Skin of body (tissue), 2 donors: ENCODE data around the gene SEBOX. TPM values are rescaled to one million over a fixed set of nuclear protein-coding genes. Genes with fewer than 3 reads are reported as not detected.

ENCODE experiments used
- DNase-seq: peaks from one replicate; lab custom pipeline; 2025; lab: John Stamatoyannopoulos, UW
- total RNA-seq: library from RNA; depleted of rRNA; stranded (reverse); fragments of >200 nt; gene quantifications from one replicate; pipeline ENCODE4 v1.2.3, GENCODE V29; 2014

Gene SEBOX
- total RNA-seq, 1 donor from 2014 or later, result not detected

- DNase-seq, result no peak
Measured at GRCh38 chr17:28320215-28321061, 44.6 kb downstream of the SEBOX start.

DNA sequence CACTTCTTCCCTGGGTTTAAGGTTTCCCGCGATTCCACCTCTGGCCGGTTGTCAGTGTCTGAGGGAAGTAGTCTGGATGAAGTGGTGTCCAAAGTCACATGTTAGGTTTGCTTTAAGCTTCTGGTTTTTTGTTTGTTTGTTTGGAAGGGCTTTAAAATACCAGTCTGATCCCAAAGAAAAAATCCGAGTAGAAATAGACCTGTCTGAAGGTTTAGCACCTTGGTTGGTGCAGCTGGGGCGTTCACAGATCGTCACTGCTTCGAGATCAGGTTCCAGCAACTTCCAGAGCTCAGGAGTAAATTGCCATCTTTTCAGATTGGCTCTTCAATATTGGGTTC, 45.4 kb downstream of the SEBOX start:
- DNase-seq, result no peak

- peak; percentile 95 for DNase-seq
Measured at GRCh38 chr17:28318759-28319597, 46.0 kb downstream of the SEBOX start, which contains the start of gene TMEM97. Gene TMEM97 (plus strand): TSS chr17:28319200. CDS start chr17:28319240, 40 bp downstream.

GRCh38 chr17:28317966-28318758, 46.8 kb downstream of the SEBOX start:
- DNase-seq, result no peak

DNA sequence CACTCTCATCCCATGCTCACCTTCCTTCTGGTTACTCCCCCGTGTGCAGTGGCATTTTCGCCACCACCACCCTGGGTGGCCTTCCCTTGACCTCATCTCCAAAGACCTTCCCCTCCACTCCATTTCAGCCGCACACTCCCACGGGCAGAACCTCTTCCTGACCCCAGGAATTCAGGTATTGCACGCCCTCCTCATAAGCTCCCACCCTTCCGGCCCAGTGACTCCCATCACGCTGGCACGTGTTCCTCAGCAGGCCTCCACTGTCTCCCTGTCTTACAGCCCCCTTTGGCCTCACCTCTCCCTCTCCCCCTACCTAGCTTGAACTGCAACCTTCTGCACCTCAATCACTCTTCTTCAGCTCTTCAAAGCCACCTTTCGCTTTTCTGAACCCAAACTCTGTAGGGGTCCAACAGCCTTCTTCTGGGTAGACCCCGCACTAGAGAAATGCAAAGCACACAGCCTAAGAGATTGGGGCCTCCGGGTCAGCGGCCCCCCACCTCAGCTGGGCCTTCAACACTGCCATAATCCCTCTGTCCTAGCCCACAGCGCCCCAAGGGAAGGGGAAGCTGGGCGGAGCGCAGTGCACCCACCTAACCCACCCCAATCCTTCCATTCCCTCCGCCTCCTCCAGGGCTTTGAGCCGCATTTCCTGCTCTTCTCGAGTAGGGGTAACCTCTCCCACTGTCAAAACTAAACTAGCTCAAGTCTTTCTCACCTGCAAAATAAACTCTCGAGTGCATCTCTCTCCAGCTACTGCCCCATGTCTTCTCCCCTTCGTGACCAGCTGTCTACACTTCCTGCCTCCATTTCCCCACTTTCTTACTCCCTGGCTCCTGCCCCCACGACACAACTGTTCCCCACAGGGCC, 47.7 kb downstream of the SEBOX start:
- DNase-seq, result no peak

- DNase-seq, result no peak
Measured at GRCh38 chr17:28315846-28316705, 48.9 kb downstream of the SEBOX start.

- DNase-seq, result no peak
Measured at GRCh38 chr17:28313841-28314240, 51.2 kb downstream of the SEBOX start.

Other genes with a start within 250 kb of the SEBOX start
- 24.3 TPM for gene TMEM97, start 46.0 kb downstream of the SEBOX start, total RNA-seq
- 41.8 TPM for gene IFT20, start 29.7 kb downstream of the SEBOX start, total RNA-seq
- gene TNFAIP1, start 29.4 kb downstream of the SEBOX start, total RNA-seq, result 19.0 TPM
- gene POLDIP2, start 7.7 kb downstream of the SEBOX start, total RNA-seq, result 29.6 TPM
- 0.20 TPM for gene VTN, start 5.1 kb upstream of the SEBOX start, total RNA-seq
- 3.6 TPM for gene SARM1, start 6.5 kb upstream of the SEBOX start, total RNA-seq
- 5.5 TPM for gene SLC46A1, start 41.0 kb upstream of the SEBOX start, total RNA-seq
- 0.20 TPM for gene SLC13A2, start 108.4 kb upstream of the SEBOX start, total RNA-seq
- 3.0 TPM for gene FOXN1, start 141.1 kb upstream of the SEBOX start, total RNA-seq
- 18.8 TPM for gene UNC119, start 187.4 kb upstream of the SEBOX start, total RNA-seq
- 19.3 TPM for gene PIGS, start 206.3 kb upstream of the SEBOX start, total RNA-seq
- 15.4 TPM for gene ALDOC, start 211.7 kb upstream of the SEBOX start, total RNA-seq
- 18.2 TPM for gene SPAG5, start 233.8 kb upstream of the SEBOX start, total RNA-seq
- gene RSKR, start 249.0 kb upstream of the SEBOX start, total RNA-seq, result 13.9 TPM